Gastrocnemius medialis (tissue), 4 donors: Measurements from ENCODE around the gene CPLX1.

Source experiments
- CTCF ChIP-seq, 5 experiments: fragments of 450-650 bp in 3 of 5; fragments of 200-600 bp in 2 of 5; sonication (generic) in 2 of 5; IDR thresholded peaks in 4 of 5; conservative IDR thresholded peaks in 1 of 5; 1 replicate in 4 of 5; 2 replicates in 1 of 5; pipeline ENCODE4 v1.5.1; 2016 to 2019; ENCODE audit warnings: antibody characterized with exemption in 5 of 5, mild to moderate bottlenecking in 3 of 5, moderate library complexity in 3 of 5
- POLR2A ChIP-seq, 2 donors: fragments of 450-650 bp; IDR thresholded peaks; one replicate each; pipeline ENCODE4 v1.6.1; 2017; ENCODE audit warnings: antibody characterized with exemption in 2 of 2, mild to moderate bottlenecking in 2 of 2, moderate library complexity in 2 of 2

GRCh38 chr4:832108-832507, 6.2 kb upstream of the CPLX1 start:
- TF ChIP-seq CTCF (IDR thresholded peaks at IDR 0.05 in 4 of 5, conservative IDR thresholded peaks at IDR 0.05 in 1 of 5) (no peak), POLR2A (IDR thresholded peaks at IDR 0.05) (no peak)
